DMS53 (cell line): ENCODE data around the gene HSD17B13.
"Not testable (repeated sequence)": the region's sequence is repeated elsewhere in the genome, so short reads cannot be mapped to it uniquely, and the experiment has no call there.

Experiments
- DNase-seq: peaks from one replicate; lab custom pipeline; 2025; lab: John Stamatoyannopoulos, UW

Gene HSD17B13

DNA sequence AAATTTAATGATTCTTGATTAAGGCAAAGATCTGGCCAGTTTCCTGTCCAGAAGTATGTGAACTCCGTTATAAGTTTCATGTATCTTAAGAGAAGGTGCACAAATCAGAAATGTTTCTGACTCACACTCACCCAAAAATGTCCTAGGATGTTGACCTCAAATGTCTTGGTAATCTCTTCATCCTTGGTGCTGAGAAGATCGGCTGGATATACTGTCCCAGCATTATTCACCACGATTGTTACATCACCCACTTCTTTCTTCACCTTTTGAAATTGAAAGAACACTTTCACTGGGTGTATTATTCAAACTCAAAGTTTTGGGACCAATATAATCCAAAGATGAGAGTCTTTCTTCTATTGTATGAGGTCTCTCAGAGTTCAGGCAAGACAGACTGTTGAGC is 5.7 kb downstream of the HSD17B13 start:
- no peak for DNase-seq

DNA sequence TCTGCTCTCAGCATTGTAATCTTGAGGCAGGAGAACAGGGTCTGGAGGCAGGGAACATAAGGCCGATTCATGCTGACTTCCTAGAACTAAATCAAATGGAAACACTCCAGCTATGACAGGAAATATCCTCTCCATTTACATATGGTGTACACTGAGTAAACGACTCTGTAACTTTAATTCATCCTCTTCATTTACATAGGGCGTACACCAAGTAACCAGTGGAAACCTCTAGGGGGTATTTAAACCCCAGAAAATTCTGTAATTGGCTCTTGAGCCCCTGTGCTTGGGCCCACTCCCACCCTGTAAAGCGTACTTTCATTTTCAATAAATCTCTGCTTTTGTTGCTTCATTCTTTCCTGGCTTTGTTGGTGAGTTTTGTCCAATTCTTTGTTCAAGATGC is 7.7 kb downstream of the HSD17B13 start:
- not testable (repeated sequence) for DNase-seq

DNA sequence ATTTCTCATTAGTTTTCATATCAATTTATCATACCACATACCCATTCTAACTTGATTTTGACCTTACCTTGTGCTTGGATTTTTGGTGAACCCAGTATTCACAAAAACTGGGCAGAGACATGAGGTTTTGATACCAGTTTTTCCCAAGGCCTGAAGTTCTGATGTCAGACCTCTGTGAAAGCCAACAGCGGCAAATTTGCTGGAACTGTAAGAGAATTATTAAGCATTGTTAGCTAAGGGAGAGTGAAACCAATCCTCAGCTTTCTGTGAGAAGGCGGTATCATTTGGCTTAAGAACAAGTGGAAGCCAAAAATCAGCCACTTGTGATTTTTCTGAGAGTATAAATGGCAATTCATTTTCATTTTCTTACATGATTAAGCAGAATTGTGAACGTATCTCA is 8.9 kb downstream of the HSD17B13 start:
- DNase-seq: no peak

DNA sequence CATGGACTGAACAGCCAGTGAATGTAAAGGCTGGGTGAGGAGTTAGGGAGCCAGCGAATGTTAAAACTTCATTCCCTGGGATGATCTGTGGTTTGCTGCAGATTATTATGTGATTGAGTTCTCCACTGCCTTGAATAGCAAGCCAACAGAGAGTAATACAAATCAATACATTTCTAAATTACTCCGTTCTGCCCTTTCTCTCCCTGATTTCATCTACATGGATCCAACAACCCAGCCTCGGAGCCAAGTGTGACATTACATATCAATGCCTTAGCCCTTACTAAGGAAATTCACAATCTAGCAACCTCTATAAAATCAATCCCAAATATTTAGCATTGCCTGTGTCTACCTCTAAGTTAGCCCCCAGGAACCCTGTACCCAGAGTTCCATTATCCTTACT is 11.0 kb downstream of the HSD17B13 start:
- no peak for DNase-seq

DNA sequence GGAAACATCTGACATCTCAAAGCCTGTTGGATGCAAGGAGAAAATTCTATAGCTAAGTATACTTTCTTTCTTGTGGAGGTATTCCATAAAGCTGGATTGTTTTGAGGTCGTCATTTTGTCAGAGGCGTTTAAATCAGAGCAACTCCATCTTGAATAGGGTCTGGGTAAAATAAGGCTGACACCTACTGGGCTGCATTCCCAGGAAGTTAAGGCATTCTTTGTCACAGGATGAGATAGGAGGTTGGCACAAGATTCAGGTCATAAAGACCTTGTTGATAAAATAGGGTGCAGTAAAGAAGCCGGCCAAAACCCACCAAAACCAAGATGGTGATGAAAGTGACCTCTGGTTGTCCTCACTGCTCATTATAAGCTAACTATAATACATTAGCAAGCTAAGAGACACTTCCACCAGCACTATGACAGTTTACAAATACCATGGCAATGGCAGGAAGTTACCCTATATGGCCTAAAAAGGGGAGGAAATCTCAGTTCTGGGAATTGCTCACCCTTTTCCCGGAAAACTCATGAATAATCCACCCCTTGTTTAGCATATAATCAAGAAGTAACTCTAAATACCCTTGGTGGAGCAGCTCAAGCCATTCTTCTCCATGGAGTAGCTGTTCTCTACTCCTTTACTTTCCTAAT is 11.9 kb downstream of the HSD17B13 start:
- DNase-seq: no peak

DNA sequence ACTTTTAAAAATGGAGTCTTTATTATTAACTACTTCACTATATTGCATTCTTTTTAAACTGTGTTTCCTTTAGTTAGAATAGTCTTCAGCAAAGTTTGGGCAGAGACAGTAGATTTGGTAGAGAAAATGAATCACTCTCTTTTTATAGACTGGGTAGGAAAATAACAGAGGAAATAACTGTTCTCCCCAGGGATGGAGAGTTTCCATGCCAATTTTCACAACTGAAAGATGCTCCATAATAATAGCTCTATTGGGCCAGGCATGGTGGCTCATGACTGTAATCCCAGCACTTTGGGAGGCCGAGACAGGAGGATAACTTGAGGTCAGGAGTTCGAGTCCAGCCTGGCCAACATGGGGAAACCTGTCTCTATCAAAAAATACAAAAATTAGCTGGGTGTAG is 13.1 kb downstream of the HSD17B13 start:
- no peak for DNase-seq

DNA sequence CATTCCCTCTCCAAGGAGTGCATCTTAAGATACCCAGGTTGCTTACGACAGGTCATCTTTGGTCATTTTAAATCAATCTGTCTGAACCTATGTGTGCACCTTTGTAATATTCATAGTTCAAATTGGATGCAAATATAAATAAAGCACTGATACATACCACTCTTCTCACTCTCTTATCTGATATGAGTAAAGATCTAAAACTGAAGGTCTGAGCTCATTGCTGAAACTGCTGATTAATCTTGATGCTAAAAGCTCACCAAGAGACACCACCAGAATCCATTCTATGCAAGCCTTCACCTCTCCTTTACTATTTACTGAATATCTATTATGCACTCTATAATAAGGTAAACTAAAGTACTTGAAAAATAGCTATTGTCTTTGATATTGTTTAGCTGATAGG is 16.6 kb downstream of the HSD17B13 start:
- no peak for DNase-seq

DNA sequence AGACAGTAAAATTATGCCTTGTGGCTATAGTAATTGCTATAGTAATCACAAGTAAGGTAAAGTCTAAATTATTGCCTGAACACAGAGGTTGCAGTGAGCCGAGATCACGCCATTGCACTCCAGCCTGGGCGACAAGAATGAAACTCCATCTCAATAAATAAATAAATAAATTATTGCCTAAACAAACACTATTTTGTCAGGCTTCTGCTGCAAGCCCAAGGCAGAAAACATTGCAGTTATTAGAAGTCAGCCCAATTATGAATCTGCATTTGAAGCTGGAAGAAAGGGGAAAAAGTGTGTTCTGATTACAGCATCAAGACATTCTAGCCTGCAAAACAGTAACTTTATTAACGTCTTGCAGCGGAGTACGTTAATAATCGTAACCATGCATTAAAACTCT is 17.1 kb downstream of the HSD17B13 start:
- DNase-seq: no peak

DNA sequence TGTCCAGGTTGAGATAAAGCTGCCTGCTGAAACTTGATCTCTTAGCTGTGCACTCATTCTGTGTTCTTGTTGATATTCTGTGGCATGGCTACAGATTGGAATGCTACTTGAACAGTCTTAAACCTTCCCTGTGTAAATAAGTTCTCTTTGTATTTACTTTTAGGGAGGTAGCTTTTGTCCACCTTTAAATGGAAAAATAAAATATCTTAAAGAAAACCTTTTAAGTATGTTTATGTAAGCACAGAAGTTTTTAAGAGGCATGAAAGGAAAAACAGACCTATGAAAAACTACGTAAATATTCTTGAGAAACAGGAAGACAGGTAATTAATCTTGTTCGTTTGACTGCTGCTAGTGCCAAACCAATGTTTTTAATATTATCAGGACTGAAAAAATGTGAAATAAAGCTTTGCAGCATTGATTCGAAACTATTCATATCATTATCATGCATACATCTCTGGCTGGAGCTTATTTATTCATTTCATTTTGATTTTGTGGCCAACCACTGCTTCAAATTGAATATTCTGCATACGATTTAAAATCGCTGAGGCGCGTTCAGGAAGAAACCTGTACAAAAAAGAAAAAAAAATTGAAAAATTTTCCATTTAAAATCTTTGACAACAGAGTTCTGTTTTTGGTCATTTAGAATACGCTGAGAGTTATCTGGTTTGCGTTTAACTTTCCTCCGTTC is 17.8 kb downstream of the HSD17B13 start:
- DNase-seq: peak; percentile 63

DNA sequence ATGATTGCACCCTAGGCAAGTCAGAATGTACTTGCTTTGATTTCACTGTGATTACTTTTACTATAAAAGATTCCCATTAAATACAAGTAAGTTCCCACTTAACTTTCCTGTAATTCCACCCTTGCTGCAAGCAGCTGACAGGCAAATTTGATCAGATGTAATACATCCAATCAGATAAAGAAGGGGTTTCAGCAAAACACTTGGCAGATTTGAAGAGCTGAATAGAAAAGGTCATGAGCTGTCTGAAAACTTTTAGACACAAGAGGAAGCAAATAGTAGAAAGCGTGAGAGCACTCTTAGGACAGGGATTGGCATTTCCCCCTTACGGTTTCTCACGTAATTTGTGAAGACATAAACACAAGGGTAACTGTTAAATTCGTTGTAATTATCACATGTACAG is 22.8 kb downstream of the HSD17B13 start:
- DNase-seq: no peak

DNA sequence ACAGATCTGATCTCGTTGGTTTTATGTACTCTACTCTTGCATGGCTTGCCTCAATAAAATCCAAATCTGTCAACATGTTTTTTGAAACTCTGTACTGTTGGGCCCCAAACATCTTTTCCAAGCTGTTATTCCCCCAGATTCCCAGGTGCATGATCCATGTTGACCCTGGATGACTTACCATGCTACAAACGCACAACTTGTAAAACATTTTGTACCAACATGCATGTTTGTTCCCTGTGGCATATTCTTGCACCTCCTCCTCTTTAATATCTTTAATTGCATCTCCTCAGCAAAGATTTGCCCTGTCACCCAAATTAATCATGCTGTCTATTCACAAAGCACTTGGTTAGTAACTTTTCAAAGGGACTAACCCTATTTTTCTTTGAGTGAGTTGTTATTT is 24.3 kb downstream of the HSD17B13 start:
- no peak for DNase-seq

DNA sequence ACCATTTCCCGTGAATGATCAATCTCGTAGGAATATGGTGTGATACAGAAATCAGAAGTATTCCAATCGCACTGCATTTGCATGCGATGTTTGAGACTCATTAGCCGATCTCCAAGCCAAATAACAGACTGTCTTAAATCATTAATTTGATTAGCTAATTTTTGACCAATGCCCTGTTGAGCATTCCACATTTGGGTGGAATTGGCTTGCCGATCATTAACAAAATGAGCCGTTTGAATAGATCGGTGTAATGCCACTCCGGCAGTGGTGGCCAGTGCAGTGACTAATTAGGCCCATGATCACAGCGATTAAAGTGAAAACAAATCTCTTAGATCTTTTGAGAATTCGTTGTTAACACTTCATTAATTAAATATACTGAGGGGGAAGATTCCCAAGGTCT is 27.8 kb downstream of the HSD17B13 start:
- not testable (repeated sequence) for DNase-seq

DNA sequence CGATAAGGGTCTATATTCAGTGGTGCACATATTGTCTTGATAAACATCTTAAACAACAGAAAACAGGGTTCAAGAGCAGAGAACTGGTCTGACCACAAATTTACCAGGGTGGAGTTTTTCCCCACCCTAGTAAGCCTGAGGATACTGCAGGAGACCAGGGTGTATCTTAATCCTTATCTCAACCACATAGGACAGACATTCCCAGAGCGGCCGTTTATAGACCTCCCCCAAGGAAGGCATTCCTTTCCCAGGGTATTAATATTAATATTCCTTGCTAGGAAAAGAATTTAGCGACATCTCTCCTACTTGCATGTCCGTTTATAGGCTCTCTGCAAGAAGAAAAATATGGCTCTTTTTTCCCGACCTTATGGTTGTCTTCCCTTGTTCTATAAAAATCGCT is 28.8 kb downstream of the HSD17B13 start:
- DNase-seq: not testable (repeated sequence)

DNA sequence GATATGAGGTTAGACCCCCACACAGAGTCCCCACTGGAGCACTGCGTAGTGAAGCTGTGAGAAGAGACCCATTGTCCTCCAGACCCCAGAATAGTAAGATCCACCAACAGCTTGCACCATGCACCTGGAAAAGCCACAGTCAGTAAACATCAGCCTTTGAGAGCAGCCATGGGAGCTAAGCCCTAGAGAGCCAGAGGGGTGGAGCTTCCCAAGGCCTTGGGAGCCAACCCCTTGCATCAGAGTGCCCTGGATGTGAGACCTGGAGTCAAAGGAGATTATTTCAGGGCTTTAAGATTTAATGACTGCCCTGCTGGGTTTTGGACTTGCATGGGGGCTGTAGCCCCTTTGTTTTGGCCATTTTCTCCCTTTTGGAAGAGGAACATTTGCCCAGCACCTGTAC is 35.7 kb downstream of the HSD17B13 start:
- DNase-seq: no peak

DNA sequence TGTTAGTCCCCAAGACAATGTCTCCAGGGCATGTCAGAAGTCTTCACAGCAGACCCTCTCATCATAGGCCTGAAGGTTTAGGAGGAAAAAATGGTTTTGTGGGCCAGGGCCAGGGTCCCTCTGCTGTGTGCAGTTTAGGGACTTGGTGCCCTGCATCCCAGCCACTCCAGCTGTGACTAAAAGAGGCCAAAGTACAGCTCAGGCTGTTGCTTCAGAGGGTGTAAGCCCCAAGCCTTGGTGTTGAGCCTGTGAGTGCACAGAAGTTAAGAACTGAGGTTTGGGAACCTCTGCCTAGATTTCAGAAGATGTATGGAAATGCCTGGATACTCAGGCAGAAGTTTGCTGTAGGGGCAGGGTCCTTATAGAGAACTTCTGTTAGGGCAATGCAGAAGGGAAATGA is 38.4 kb downstream of the HSD17B13 start:
- DNase-seq: not testable (repeated sequence)

DNA sequence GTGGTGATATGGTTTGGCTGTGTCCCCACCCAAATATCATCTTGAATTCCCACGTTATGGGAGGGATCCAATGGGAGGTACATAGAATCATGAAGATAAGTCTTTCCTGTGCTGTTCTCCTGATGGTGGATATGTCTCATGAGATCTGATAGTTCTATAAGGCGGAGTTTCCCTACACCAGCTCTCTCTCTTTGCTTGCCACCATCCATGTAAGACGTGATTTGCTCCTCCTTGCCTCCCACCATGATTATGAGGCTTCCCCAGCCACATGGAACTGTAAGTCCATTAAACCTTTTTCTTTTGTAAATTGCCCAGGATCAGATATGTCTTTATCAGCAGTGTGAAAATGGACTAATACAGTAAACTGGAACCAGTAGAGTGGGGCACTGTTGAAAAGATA is 39.5 kb downstream of the HSD17B13 start:
- DNase-seq: no peak

DNA sequence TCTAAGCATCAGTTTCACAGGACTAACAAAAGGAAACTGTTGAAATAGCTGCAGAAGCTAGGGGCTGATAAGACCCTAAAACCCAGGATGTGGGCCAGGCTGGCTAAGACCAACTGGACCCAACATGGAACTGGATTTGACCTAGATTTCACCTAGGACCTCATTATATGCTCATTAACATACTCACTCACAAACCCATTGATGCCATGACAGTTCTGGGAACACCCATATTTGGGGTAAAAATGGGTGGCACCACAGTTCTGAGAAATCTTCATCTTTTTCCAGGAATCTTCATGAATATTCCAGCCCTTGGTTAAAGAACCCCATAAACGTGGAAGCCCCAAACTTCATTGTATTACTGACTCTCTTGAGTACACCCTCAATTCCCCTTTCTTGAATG is 41.1 kb downstream of the HSD17B13 start:
- DNase-seq: no peak

DNA sequence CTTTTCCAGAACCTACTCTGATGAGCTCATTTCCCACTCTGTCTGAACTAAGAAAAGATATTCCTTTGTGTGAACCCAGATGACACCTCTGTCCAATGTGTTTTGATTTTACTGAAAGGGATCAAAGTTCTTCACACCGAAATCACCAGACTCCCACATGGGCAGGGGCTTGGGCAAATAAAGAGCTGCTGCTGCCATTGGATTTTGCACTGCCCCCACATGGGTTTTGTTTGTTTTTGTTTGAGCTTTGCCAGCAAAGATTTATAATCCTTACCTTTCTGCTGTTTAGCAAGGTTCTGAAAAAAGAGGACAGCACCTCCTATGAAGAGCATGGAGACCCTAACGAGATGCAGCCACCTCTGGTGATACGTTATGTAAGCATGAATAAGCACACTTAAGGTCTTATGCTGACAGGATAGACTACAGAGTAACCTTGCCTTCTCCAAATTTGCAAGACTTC is 44.3 kb downstream of the HSD17B13 start:
- DNase-seq: no peak

DNA sequence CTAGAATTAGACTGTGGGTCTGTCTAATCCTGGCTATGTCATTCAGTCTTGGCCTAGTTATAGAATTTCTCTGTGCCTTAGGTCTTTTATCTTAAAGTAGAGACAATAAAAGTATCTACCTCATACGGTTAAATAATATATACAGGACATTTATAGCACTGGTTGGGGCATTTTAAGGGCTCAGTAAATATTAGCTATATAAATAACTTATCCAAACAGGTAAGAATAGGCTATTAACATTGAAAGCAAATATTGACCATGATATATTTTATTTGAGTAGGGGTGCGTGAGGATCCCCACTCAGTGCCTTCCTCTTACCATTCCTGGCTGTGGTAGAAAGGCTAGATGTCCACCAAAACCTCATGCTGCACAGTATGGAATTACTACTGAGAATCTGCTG is 47.4 kb downstream of the HSD17B13 start:
- DNase-seq: peak; percentile 45

DNA sequence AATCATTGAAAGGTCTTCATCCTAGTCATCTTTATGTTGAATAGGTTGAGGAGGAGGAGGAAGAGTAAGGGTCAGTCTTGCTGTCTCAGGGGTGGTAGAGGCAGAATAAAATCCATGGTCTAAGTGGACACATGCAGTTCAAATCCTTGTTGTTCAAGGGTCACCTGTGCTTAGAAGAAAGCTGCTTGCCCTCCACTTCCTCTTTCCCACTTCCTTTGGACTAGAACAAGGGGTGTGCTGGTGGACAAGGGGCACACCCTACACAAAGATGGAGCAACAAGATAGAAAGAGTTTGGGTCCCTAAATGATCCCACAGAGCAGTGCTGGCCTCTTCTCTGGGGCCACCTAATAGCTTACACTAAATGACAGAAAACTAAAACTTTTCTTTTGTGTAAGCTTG is 47.9 kb downstream of the HSD17B13 start:
- no peak for DNase-seq

DNA sequence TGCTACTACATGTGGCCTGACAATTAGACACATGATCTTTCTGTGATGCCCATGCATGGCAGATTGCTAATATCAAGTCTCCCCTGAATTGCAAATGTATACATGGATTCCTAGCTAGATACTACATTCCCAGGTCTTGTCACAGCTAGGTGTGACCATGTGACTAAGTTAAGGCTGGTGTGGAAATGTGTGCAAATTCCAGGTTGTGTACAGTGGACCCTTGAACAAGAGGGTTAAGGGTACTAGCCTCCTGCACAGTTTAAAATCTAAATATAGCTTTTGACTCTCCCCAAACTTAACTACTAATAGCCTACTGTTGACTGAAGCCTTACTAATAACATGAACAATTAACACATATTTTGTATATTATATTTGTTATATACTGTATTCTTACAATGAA is 48.4 kb downstream of the HSD17B13 start:
- no peak for DNase-seq

DNA sequence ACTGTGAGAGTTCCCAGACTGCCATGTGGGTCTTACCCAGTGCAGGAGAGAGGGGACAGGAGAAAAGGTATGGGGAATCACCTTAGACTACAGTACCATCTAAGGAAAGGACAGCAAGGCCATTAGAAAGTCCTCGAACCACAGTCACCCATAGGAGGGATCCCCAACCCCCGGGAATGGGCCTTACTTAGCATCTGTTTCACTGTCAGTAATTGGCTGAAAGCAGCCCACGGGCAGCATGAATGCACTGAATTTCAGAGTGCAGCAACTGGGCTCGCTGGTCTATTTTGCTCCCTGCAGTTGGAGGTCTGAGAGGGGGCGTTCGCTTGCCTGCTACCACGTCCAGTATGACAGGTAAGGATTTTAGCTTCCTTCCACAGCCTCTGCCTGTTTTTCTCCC is 51.9 kb downstream of the HSD17B13 start:
- DNase-seq: no peak

DNA sequence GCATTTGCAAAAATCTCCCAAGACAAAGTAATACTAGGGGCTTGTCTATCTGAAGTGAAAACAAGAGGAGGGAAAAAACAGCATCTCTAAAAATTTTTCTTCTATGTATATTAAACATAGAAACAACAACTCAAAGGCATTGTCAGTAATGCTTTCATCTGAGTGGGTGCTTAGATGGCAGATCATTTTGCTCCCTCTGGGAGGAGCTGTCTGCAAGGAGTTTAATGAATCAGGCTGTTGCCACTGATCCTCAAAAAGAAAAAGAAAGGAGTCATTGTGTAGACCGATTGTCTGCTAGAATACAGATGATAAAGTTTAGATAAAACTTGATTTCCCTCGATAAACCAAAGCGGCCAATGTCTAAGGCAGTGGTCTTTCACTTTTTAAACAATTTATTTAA is 52.5 kb downstream of the HSD17B13 start:
- DNase-seq: peak; percentile 66

DNA sequence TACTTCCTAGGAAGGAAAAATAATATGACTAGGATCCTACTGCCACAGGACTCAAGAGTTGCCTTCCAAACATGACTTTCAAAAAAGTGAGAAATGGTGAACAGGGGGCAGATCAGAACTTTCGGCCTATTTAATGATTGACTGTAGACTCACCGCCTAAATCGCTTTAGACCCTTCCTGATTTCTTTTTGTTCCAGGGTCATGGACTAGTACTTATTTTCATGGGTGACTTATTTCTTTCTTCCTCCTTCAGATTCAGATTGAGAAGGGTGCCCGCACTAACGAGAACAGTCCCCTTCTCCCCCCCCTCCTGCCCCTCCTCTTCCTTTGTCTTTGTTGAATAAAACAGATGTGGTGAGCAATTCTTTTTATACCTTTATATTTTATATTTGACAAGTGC is 54.3 kb downstream of the HSD17B13 start:
- no peak for DNase-seq
